K562 (cell line): Measurements from ENCODE around the gene POU2F1. TPM values are rescaled to one million over a fixed set of nuclear protein-coding genes. Genes with fewer than 3 reads are reported as not detected.
A peak's percentile ranks its signal among the peaks of the same experiment; 100 is the strongest.

ENCODE experiments used
- ASH1L ChIP-seq: fragments of 450-650 bp; IDR thresholded peaks from 2 replicates; pipeline ENCODE4 v1.6.1; 2018; ENCODE audit warnings: borderline replicate concordance, mild to moderate bottlenecking, low read depth; ENCODE audit not compliant: partially characterized antibody
- ATF3 ChIP-seq, 2 experiments: fragments of 450-650 bp in 1 of 2; sonication (generic) in 1 of 2; formaldehyde crosslinking in 1 of 2; IDR thresholded peaks in 1 of 2; conservative IDR thresholded peaks in 1 of 2; 2 replicates each; pipeline versions ENCODE4 v1.6.1 to v1.8.1; 2016 to 2023; ENCODE audit warnings: mild to moderate bottlenecking in 2 of 2, moderate library complexity in 2 of 2, inconsistent platforms in 1 of 2, missing genetic modification reagents in 1 of 2
- ATF6 ChIP-seq: sonication (generic); formaldehyde crosslinking; IDR thresholded peaks from 2 replicates; pipeline ENCODE4 v1.4.0; 2020; ENCODE audit warnings: mild to moderate bottlenecking, missing genetic modification reagents
- CBFA2T3 ChIP-seq: fragments of 450-650 bp; IDR thresholded peaks from 2 replicates; pipeline ENCODE4 v1.6.1; 2017
- CHD2 ChIP-seq: IDR thresholded peaks from 2 replicates; pipeline ENCODE4 v1.6.1; 2011; ENCODE audit warnings: low read depth, low read length
- CHD4 ChIP-seq: fragments of 200-600 bp; sonication (generic); IDR thresholded peaks from 3 replicates; pipeline ENCODE4 v1.6.1; 2012; ENCODE audit warnings: low read depth, mild to moderate bottlenecking, mixed read lengths, low read length, inconsistent platforms; ENCODE audit not compliant: insufficient read depth, insufficient replicate concordance, poor library complexity, severe bottlenecking
- DMBX1 ChIP-seq: fragments of 250-450 bp; sonication (Bioruptor Pico); IDR thresholded peaks from 2 replicates; pipeline ENCODE4 v1.8.0; 2022; ENCODE audit warnings: inconsistent platforms, mild to moderate bottlenecking, moderate library complexity, borderline replicate concordance
- ETV1 ChIP-seq: fragments of 450-650 bp; conservative IDR thresholded peaks from 2 replicates; pipeline ENCODE4 v1.6.1; 2016; ENCODE audit warnings: missing genetic modification characterization, control low read depth, low read depth, missing compliant biosample characterization
- GABPB2 ChIP-seq: fragments of 250-450 bp; sonication (Bioruptor Pico); conservative IDR thresholded peaks from 2 replicates; pipeline ENCODE4 v1.5.1; 2021; ENCODE audit warnings: mild to moderate bottlenecking
- GMEB1 ChIP-seq: fragments of 250-450 bp; sonication (Bioruptor Pico); IDR thresholded peaks from 2 replicates; pipeline ENCODE4 v1.4.0; 2020; ENCODE audit warnings: mild to moderate bottlenecking
- MTF1 ChIP-seq: fragments of 250-450 bp; sonication (Bioruptor Pico); IDR thresholded peaks from 2 replicates; pipeline ENCODE4 v1.9.0; 2021; ENCODE audit warnings: moderate library complexity, mild to moderate bottlenecking, inconsistent platforms, borderline replicate concordance
- NFIX ChIP-seq: fragments of 250-450 bp; sonication (Bioruptor Pico); IDR thresholded peaks from 2 replicates; pipeline ENCODE4 v1.4.0; 2020; ENCODE audit warnings: low read depth, mild to moderate bottlenecking, moderate library complexity
- NR2C2 ChIP-seq, 2 experiments: fragments of 200-800 bp in 1 of 2; sonication (Bioruptor generic) in 1 of 2; sonication (generic) in 1 of 2; formaldehyde crosslinking in 1 of 2; IDR thresholded peaks; 2 replicates each; pipeline versions ENCODE4 v1.6.1 to v1.8.0; 2016 to 2022; ENCODE audit warnings: mild to moderate bottlenecking in 1 of 2, missing compliant biosample characterization in 1 of 2, missing genetic modification characterization in 1 of 2, missing genetic modification reagents in 1 of 2
- NUFIP1 ChIP-seq: fragments of 450-650 bp; IDR thresholded peaks from 2 replicates; pipeline ENCODE4 v1.6.1; 2018; ENCODE audit not compliant: partially characterized antibody
- PTRF ChIP-seq: fragments of 450-650 bp; IDR thresholded peaks from 2 replicates; pipeline ENCODE4 v1.6.1; 2016; ENCODE audit warnings: mild to moderate bottlenecking, missing genetic modification characterization, missing compliant biosample characterization
- TEAD2 ChIP-seq: fragments of 450-650 bp; IDR thresholded peaks from 2 replicates; pipeline ENCODE4 v1.6.1; 2016; ENCODE audit warnings: missing genetic modification characterization, control low read depth, missing compliant biosample characterization
- YY1 ChIP-seq, 3 experiments: IDR thresholded peaks; 2 replicates each; pipeline ENCODE4 v1.6.1; 2011; ENCODE audit warnings: low read length in 2 of 3, mild to moderate bottlenecking in 2 of 3, moderate library complexity in 2 of 3, borderline replicate concordance in 1 of 3, control low read depth in 1 of 3, low read depth in 1 of 3; ENCODE audit not compliant: insufficient read depth in 3 of 3, insufficient replicate concordance in 2 of 3, control insufficient read depth in 1 of 3, insufficient read length in 1 of 3; ENCODE audit errors: extremely low read depth in 1 of 3
- ZNF12 ChIP-seq: sonication (generic); formaldehyde crosslinking; IDR thresholded peaks from 2 replicates; pipeline ENCODE4 v1.4.0; 2020; ENCODE audit warnings: mild to moderate bottlenecking, missing genetic modification reagents
- ZNF263 ChIP-seq: sonication (generic); formaldehyde crosslinking; IDR thresholded peaks from 2 replicates; pipeline ENCODE4 v1.8.0; 2022; ENCODE audit warnings: mild to moderate bottlenecking, missing genetic modification reagents, borderline replicate concordance
- polyA plus RNA-seq, 8 experiments: library from polyadenylated mRNA; depleted of rRNA in 4 of 8; stranded (reverse) in 5 of 8; unstranded in 3 of 8; fragments of >200 nt; fragmentation: Nextera tagmentation in 2 of 8; fragmentation: Illumina TruSeq in 1 of 8; extraction: Ambion mirVana in 2 of 8; extraction: Trizol in 1 of 8; gene quantifications; 2 replicates each; pipeline versions ENCODE4 v1.2.1 to v1.2.3, GENCODE V29; 2011 to 2014; ENCODE audit warnings: inconsistent platforms in 1 of 8, missing spikeins in 1 of 8
- total RNA-seq, 7 experiments: library from RNA; depleted of rRNA in 6 of 7; stranded (reverse); fragments of >200 nt in 6 of 7; fragmentation: Illumina TruSeq in 2 of 7; extraction: Trizol in 2 of 7; gene quantifications; 2 replicates each; pipeline versions ENCODE4 v1.2.1 to v1.2.3, GENCODE V29; 2011 to 2021; ENCODE audit warnings: low replicate concordance in 1 of 7

The POU2F1 gene
- total and polyA plus RNA-seq, 9 of the 15 experiments (the other 6 are each of a cell fraction or from before 2014, with no cell fraction given) = 2.6 to 22.3 (median 8.8) TPM

- TF ChIP-seq DMBX1 (CRISPR knock-in tag) (0 out of 2 replicates have a peak, but pooled peaks have one; percentile 35), NFIX (CRISPR knock-in tag) (no peak), ETV1 (peak; percentile 66), ASH1L (no peak), CHD4 (no peak), ATF6 (peak; percentile 85; the same call in 1 of the 2 replicates), TEAD2 (tag) (no peak), MTF1 (CRISPR knock-in tag) (no peak), CHD2 (no peak), ATF3 (IDR thresholded peaks at IDR 0.05) (peak; percentile 77), ATF3 (CRISPR knock-in tag; conservative IDR thresholded peaks at IDR 0.05) (peak; percentile 65; the same call in 1 of the 2 replicates), ZNF12 (peak; percentile 88), GABPB2 (CRISPR knock-in tag) (no peak; the same call in 1 of the 2 replicates), YY1 (IDR thresholded peaks at IDR 0.05; ENCODE audit: borderline replicate concordance in 1 of 3, control insufficient read depth in 1 of 3, extremely low read depth in 1 of 3, insufficient read depth in 3 of 3, insufficient read length in 1 of 3, insufficient replicate concordance in 2 of 3, low read depth in 1 of 3, low read length in 2 of 3) (peak in 1 of 3 experiments; percentile 39), CBFA2T3 (no peak; the same call in 1 of the 2 replicates), GMEB1 (CRISPR knock-in tag) (no peak), PTRF (no peak), NUFIP1 (peak; percentile 14), ZNF263 (CRISPR knock-in tag) (peak; percentile 48; the same call in 1 of the 2 replicates), NR2C2 (CRISPR knock-in tag; IDR thresholded peaks at IDR 0.05) (no peak), NR2C2 (tag; IDR thresholded peaks at IDR 0.05) (no peak; the same call in 1 of the 2 replicates)
Observed at GRCh38 chr1:167219646-167220536, 795 bp upstream of the POU2F1 start (continued).
